Measurements from ENCODE around the gene PTPRM. TPM values are rescaled to one million over a fixed set of nuclear protein-coding genes. Genes with fewer than 3 reads are reported as not detected.

Gene PTPRM
- polyA plus RNA-seq, 1 of the 3 experiments (the other 2 are of a cell fraction) = 16.0 TPM

- Histone ChIP-seq H3K9ac (no peak overlapping the region), H3K36me3 (replicated peaks in 1 of 2; ENCODE audit: control insufficient read depth in 1 of 2, insufficient read depth in 2 of 2, low read length in 1 of 2) (no peaks in the 10 kb centered on the region), H3K79me2 (ENCODE audit: insufficient read depth) (no peaks in the 10 kb centered on the region), H3K9me2 (no peaks in the 10 kb centered on the region), H3K4me1 (ENCODE audit: control insufficient read depth in 1 of 2, insufficient read depth in 2 of 2, low read depth in 1 of 2, low read length in 1 of 2) (no peaks in the 10 kb centered on the region; a peak in 1 of 4 replicates), H3K27ac (ENCODE audit: low read depth in 2 of 2, low read length in 1 of 2) (no peak overlapping the region), H3K9me3 (no peaks in the 10 kb centered on the region), H3K27me3 (ENCODE audit: insufficient read depth) (no peaks in the 10 kb centered on the region), H2AFZ (ENCODE audit: low read depth) (no peak overlapping the region), H3F3A (replicated peaks; ENCODE audit: insufficient read depth) (no peaks in the 10 kb centered on the region), H3K4me3 (ENCODE audit: low read depth in 2 of 2, low read length in 1 of 2) (no peak overlapping the region), H3K4me2 (no peak overlapping the region), H4K20me1 (ENCODE audit: insufficient read depth) (no peaks in the 10 kb centered on the region)
- CTCF ChIA-PET = interaction anchor here (1.3 kb wide), 1 partner anchor 10 kb away, joined by 3 read pairs; no protein-coding TSS in a partner anchor
- POLR2A ChIA-PET = no interaction called here
- TF ChIP-seq FOSL2 (IDR thresholded peaks at IDR 0.05; ENCODE audit: borderline replicate concordance, low read depth) (no peak), ELF1 (IDR thresholded peaks at IDR 0.05) (no peak), EZH2phosphoT487 (IDR thresholded peaks at IDR 0.05; ENCODE audit: borderline replicate concordance, low read depth) (no peak), NRF1 (IDR thresholded peaks at IDR 0.05; ENCODE audit: low read depth, low read length) (no peak), FOXJ3 (CRISPR knock-in tag; IDR thresholded peaks at IDR 0.05) (no peak), GATA2 (CRISPR knock-in tag; IDR thresholded peaks at IDR 0.05) (no peak), SIN3A (IDR thresholded peaks at IDR 0.05; ENCODE audit: borderline replicate concordance, low read depth, low read length) (no peak), NFIC (IDR thresholded peaks at IDR 0.05; ENCODE audit: borderline replicate concordance) (no peak), FOXM1 (IDR thresholded peaks at IDR 0.05; ENCODE audit: low read depth) (no peak), SMC3 (IDR thresholded peaks at IDR 0.05; ENCODE audit: low read depth, low read length) (no peak), RCOR1 (IDR thresholded peaks at IDR 0.05; ENCODE audit: low read length) (no peak), CHD2 (IDR thresholded peaks at IDR 0.05; ENCODE audit: low read length, partially characterized antibody) (no peak), RAD21 (IDR thresholded peaks at IDR 0.05; ENCODE audit: low read length) (no peak), TEAD4 (IDR thresholded peaks at IDR 0.05; ENCODE audit: borderline replicate concordance, insufficient read depth) (no peak), EP300 (IDR thresholded peaks at IDR 0.05; ENCODE audit: borderline replicate concordance in 1 of 2, low read depth in 1 of 2, low read length in 1 of 2) (no peak), PBX3 (IDR thresholded peaks at IDR 0.05) (no peak)
- no peak for DNase-seq
- 64% methylated on average over 5 of the region's 5 CpGs for WGBS (ENCODE audit: low lambda C conversion rate)
Measured at GRCh38 chr18:8046441-8046840, 479.3 kb downstream of the PTPRM start.

- no peak overlapping the region for H3K4me2 ChIP-seq
- POLR2A ChIA-PET = no interaction called here
- no peaks in the 10 kb centered on the region for H3F3A ChIP-seq (replicated peaks; ENCODE audit: insufficient read depth)
- H3K4me1 ChIP-seq (ENCODE audit: control insufficient read depth in 1 of 2, insufficient read depth in 2 of 2, low read depth in 1 of 2, low read length in 1 of 2) = no peaks in the 10 kb centered on the region; a peak in 2 of 4 replicates
- no peaks in the 10 kb centered on the region for H3K9me3 ChIP-seq
- H4K20me1 ChIP-seq (ENCODE audit: insufficient read depth) = no peaks in the 10 kb centered on the region
- DNase-seq = no peak
- WGBS (ENCODE audit: low lambda C conversion rate) = 48% methylated on average over 2 of the region's 2 CpGs
- no peaks in the 10 kb centered on the region for H3K9me2 ChIP-seq
- CTCF ChIA-PET = interaction anchor here (0.7 kb wide), 1 partner anchor 73 kb away, joined by 3 read pairs; no protein-coding TSS in a partner anchor
- no peaks in the 10 kb centered on the region for H3K79me2 ChIP-seq (ENCODE audit: insufficient read depth)
- H2AFZ ChIP-seq (ENCODE audit: low read depth) = no peak overlapping the region
- H3K4me3 ChIP-seq (ENCODE audit: low read depth in 2 of 2, low read length in 1 of 2) = no peak overlapping the region
- TF ChIP-seq EP300 (IDR thresholded peaks at IDR 0.05; ENCODE audit: borderline replicate concordance in 1 of 2, low read depth in 1 of 2, low read length in 1 of 2) (no peak), PBX3 (IDR thresholded peaks at IDR 0.05) (no peak), RAD21 (IDR thresholded peaks at IDR 0.05; ENCODE audit: low read length) (no peak), FOSL2 (IDR thresholded peaks at IDR 0.05; ENCODE audit: borderline replicate concordance, low read depth) (no peak), SMC3 (IDR thresholded peaks at IDR 0.05; ENCODE audit: low read depth, low read length) (no peak), ELF1 (IDR thresholded peaks at IDR 0.05) (no peak), CHD2 (IDR thresholded peaks at IDR 0.05; ENCODE audit: low read length, partially characterized antibody) (no peak)
- no peak overlapping the region for H3K27ac ChIP-seq (ENCODE audit: low read depth in 2 of 2, low read length in 1 of 2)
- no peaks in the 10 kb centered on the region for H3K27me3 ChIP-seq (ENCODE audit: insufficient read depth)
- no peak overlapping the region for H3K9ac ChIP-seq
- H3K36me3 ChIP-seq (replicated peaks in 1 of 2; ENCODE audit: control insufficient read depth in 1 of 2, insufficient read depth in 2 of 2, low read length in 1 of 2) = no peaks in the 10 kb centered on the region
Measured at GRCh38 chr18:8049147-8049546, 482.0 kb downstream of the PTPRM start.
